HG03135 (cell line): ENCODE measurements around the gene OR51V1.
"Not testable (repeated sequence)": the region's sequence is repeated elsewhere in the genome, so short reads cannot be mapped to it uniquely, and the experiment has no call there.

Experiments used
- ATAC-seq: cut with Tn5 transposase; IDR thresholded peaks from one replicate; pipeline ENCODE4 v1.9.1; 2021; ENCODE audit warnings: mild to moderate bottlenecking, moderate library complexity; ENCODE audit not compliant: unreplicated experiment

The OR51V1 gene

GRCh38 chr11:5200582-5200981, at the start of gene OR51V1:
Gene OR51V1 (minus strand): TSS chr11:5200682. CDS start chr11:5200682, 0 bp downstream.
- ATAC-seq, result no peak

- ATAC-seq, result not testable (repeated sequence)
These were observed 49.4 kb upstream of the OR51V1 start, which contains the start of gene HBG1 for GRCh38 chr11:5249807-5250396. Gene HBG1 (minus strand): TSS chr11:5249857. CDS start chr11:5249804, 53 bp downstream.

GRCh38 chr11:5248498-5248897, 48.0 kb upstream of the OR51V1 start:
- ATAC-seq, result not testable (repeated sequence)

GRCh38 chr11:5247472-5248192, 47.1 kb upstream of the OR51V1 start:
- ATAC-seq, result no peak

- no peak for ATAC-seq
These were observed 46.4 kb upstream of the OR51V1 start for GRCh38 chr11:5246772-5247471.

GRCh38 chr11:5245155-5245554, 44.7 kb upstream of the OR51V1 start:
- no peak for ATAC-seq

- no peak for ATAC-seq
These were observed 43.3 kb upstream of the OR51V1 start for GRCh38 chr11:5243816-5244180.

GRCh38 chr11:5242933-5243815, 42.7 kb upstream of the OR51V1 start:
- no peak for ATAC-seq

GRCh38 chr11:5242208-5242607, 41.7 kb upstream of the OR51V1 start:
- no peak for ATAC-seq

- no peak for ATAC-seq
These were observed 41.0 kb upstream of the OR51V1 start for GRCh38 chr11:5241458-5241857.

GRCh38 chr11:5240458-5240857, 40.0 kb upstream of the OR51V1 start:
- no peak for ATAC-seq

- no peak for ATAC-seq
These were observed 39.6 kb upstream of the OR51V1 start for GRCh38 chr11:5240056-5240455.

- ATAC-seq, result no peak
These were observed 38.6 kb upstream of the OR51V1 start for GRCh38 chr11:5239046-5239445.

- no peak for ATAC-seq
These were observed 38.0 kb upstream of the OR51V1 start for GRCh38 chr11:5238486-5238885.

GRCh38 chr11:5237420-5237819, 36.9 kb upstream of the OR51V1 start:
- ATAC-seq, result no peak

GRCh38 chr11:5235364-5236095, 35.0 kb upstream of the OR51V1 start:
- ATAC-seq, result no peak

- peak; percentile 81 for ATAC-seq
These were observed 33.9 kb upstream of the OR51V1 start, which contains the start of gene HBD for GRCh38 chr11:5234381-5234834. Gene HBD (minus strand): TSS chr11:5234483. CDS start chr11:5234433, 50 bp downstream.

- ATAC-seq, result no peak
These were observed 32.8 kb upstream of the OR51V1 start for GRCh38 chr11:5233307-5233706.

- ATAC-seq, result no peak
These were observed 32.3 kb upstream of the OR51V1 start for GRCh38 chr11:5232821-5233220.

- no peak for ATAC-seq
These were observed 31.7 kb upstream of the OR51V1 start for GRCh38 chr11:5232176-5232575.
